Heart right ventricle (tissue), 16 donors: Measurements from ENCODE around the gene GAREM1. TPM values are rescaled to one million over a fixed set of nuclear protein-coding genes. Genes with fewer than 3 reads are reported as not detected.

ENCODE experiments used
- ATAC-seq, 8 donors: fragments of 200-7000 bp; cut with Tn5 transposase; one replicate each; pipeline ENCODE4 v1.9.1; 2020; ENCODE audit warnings: mild to moderate bottlenecking in 8 of 8, moderate library complexity in 8 of 8, moderate number of reproducible peaks in 1 of 8
- DNase-seq, 2 donors: peaks; one replicate each; pipeline ENCODE4 v3.0.0-alpha.2; 2020
- H3K27ac ChIP-seq, 10 donors: fragments of 200-600 bp; sonication (generic) in 2 of 10; one replicate each; pipeline versions ENCODE4 v1.5.0 to v1.8.0; 2020 to 2022; ENCODE audit warnings: mild to moderate bottlenecking in 3 of 10
- H3K27me3 ChIP-seq, 7 donors: fragments of 200-600 bp; one replicate each; pipeline ENCODE4 v1.8.0; 2021 to 2022; ENCODE audit warnings: mild to moderate bottlenecking in 2 of 7
- H3K36me3 ChIP-seq, 9 donors: fragments of 200-600 bp; sonication (generic) in 1 of 9; one replicate each; pipeline versions ENCODE4 v1.5.0 to v1.8.0; 2020 to 2022; ENCODE audit warnings: mild to moderate bottlenecking in 2 of 9
- H3K4me1 ChIP-seq, 9 donors: fragments of 200-600 bp; sonication (generic) in 1 of 9; one replicate each; pipeline versions ENCODE4 v1.5.0 to v1.8.0; 2020 to 2022; ENCODE audit warnings: mild to moderate bottlenecking in 4 of 9
- H3K4me3 ChIP-seq, 10 donors: fragments of 200-600 bp; sonication (generic) in 2 of 10; one replicate each; pipeline versions ENCODE4 v1.5.0 to v1.8.0; 2020 to 2022; ENCODE audit warnings: mild to moderate bottlenecking in 7 of 10, moderate library complexity in 2 of 10
- H3K9me3 ChIP-seq, 11 donors: fragments of 200-600 bp in 10 of 11; sonication (generic) in 2 of 11; one replicate each; pipeline versions ENCODE4 v1.5.0 to v1.8.0; 2013 to 2022; ENCODE audit warnings: mild to moderate bottlenecking in 2 of 11, control low read depth in 1 of 11, moderate library complexity in 1 of 11
- WGBS, 2 donors: extraction: QIAGEN DNeasy Blood & Tissue Kit; methylation state at CpG; one replicate each; pipeline ENCODE4 v1.1.7; 2013; ENCODE audit warnings: inconsistent platforms in 1 of 2; 5-methylcytosine and 5-hydroxymethylcytosine counted together
- intact Hi-C, 10 donors: fragments of 100-400 bp; cut with DNase I; formaldehyde crosslinking; loops; one replicate each; pipeline versions ENCODE4 v1.11.1 to v1.14.2; 2022
- polyA plus RNA-seq, 2 donors: library from polyadenylated mRNA; stranded (reverse); fragments of 200-250 nt; gene quantifications; one replicate each; pipeline ENCODE4 v1.2.3, GENCODE V29; 2013
- total RNA-seq, 10 donors: library from RNA; stranded (reverse); fragmentation: NEBNext Ultra II Directional in 3 of 10; extraction: Animal tissue kit (Norgen Biotek cat#: 25700) in 3 of 10; gene quantifications; one replicate each; pipeline versions ENCODE4 v1.2.1 to v1.2.4, GENCODE V29; 2021 to 2023
- TF ChIP-seq, protein P1 (sequence below), 9 donors: fragments of 200-600 bp; sonication (generic) in 2 of 9; IDR thresholded peaks; one replicate each; pipeline versions ENCODE4 v1.5.0 to v1.8.0; 2021 to 2022; ENCODE audit warnings: antibody characterized with exemption in 9 of 9, mild to moderate bottlenecking in 5 of 9, moderate library complexity in 1 of 9
- donor health status: Arrhythmogenic right ventricular cardiomyopathy.
- donor health status: ischemic (EF 13 %, LVEDD 7.1; RV severe dilation, severe dysfunction).
- donor health status: healthy with polysubstance abuse.
- donor health status: DM: no; HTN: yes; CAD: no.
- donor health status: DM: no; HTN: no; CAD: no.
- donor health status: ischemic (EF 25% LVEDD 6.9; RV normal size, moderate dysfunction).
- donor health status: ischemic (EF 25% LVEDD 5.7; RV mildly dilated, moderate dysfunction).
- donor health status: healthy.
- donor health status: DM: yes; HTN: yes; CAD: no.
- donor health status: Ischemic cardiomyopathy.
- donor health status: ischemic (EF 35%, LVEDD 5.7; RV mildly dilated, moderate dysfunction).
- donor health status: nonischemic (EF 11% LVEDD 7.7; RV severe dilation, severe dysfunction).
- donor health status: DM: yes; HTN: yes; CAD: no.
- donor health status: PGD.
- donor health status: ischemic (EF 29% LVEDD 5.4; RV normal size, mild dysfunction).
- donor health status: nonischemic (EF 23%, LVEDD 6.1; RV moderate dilation, normal function).

Gene GAREM1
- total and polyA plus RNA-seq, 12 donors = 2.4 to 26.1 (median 13.4) TPM

DNA sequence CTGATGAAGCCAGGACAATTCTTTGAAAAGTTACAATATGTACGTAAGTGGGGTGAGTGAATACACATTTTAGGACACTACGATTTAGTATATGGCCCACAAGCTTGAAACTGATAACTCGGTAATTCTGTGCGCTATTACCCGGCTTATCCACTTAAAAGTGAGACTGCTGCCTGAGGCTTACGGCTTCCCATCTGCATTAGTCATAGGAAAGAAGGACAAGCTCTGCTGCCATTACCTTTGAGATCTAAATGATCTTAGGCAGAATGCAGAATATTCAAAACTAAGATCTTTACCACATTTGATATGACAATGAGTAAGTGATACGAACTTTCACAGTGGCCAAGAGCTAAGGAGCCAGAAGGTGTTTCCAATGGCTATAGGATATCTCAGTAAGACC lies 133.3 kb downstream of the GAREM1 start:
- no peak overlapping the region for H3K27ac ChIP-seq
- TF ChIP-seq, protein P1, sequence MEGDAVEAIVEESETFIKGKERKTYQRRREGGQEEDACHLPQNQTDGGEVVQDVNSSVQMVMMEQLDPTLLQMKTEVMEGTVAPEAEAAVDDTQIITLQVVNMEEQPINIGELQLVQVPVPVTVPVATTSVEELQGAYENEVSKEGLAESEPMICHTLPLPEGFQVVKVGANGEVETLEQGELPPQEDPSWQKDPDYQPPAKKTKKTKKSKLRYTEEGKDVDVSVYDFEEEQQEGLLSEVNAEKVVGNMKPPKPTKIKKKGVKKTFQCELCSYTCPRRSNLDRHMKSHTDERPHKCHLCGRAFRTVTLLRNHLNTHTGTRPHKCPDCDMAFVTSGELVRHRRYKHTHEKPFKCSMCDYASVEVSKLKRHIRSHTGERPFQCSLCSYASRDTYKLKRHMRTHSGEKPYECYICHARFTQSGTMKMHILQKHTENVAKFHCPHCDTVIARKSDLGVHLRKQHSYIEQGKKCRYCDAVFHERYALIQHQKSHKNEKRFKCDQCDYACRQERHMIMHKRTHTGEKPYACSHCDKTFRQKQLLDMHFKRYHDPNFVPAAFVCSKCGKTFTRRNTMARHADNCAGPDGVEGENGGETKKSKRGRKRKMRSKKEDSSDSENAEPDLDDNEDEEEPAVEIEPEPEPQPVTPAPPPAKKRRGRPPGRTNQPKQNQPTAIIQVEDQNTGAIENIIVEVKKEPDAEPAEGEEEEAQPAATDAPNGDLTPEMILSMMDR (IDR thresholded peaks at IDR 0.05) = no peak
- ATAC-seq (no peak), DNase-seq (no peak)
- H3K4me3 ChIP-seq = no peak overlapping the region
- 93 to 96% methylated on average over 7 of the region's 7 CpGs for WGBS, 2 donors
- peaks cover 0 to 50% (median 22%) of the 10 kb centered on the region in 9 donors for H3K4me1 ChIP-seq
- H3K9me3 ChIP-seq = peaks cover 0 to 2% (median 0%) of the 10 kb centered on the region in 11 donors
- no peaks in the 10 kb centered on the region for H3K27me3 ChIP-seq
- H3K36me3 ChIP-seq = no peaks in the 10 kb centered on the region
- intact Hi-C loops = loop anchor here in 1 of 10 donors (5.0 kb wide), 1 partner anchor 35 kb away; no protein-coding TSS in a partner anchor

DNA sequence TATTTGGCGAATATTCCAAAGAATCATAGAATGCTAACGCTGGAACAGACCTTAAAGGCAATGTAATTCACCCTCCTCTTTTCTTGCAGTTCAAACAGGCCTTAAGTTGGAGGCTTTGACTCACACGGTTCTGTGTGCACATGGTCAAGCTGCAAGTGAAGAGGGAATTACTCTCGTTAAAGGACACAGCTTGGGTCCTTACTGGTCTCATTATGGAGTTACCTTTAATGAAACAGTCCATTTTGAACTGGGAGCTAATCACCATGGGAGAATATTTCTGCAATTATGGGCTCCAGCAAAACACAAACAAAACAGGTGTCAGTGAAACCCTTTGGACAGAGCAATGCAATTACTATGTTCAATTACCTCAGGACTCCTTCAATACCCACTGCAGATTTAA lies 135.5 kb downstream of the GAREM1 start:
- H3K27ac ChIP-seq = no peak overlapping the region
- 68 to 69% methylated on average over 4 of the region's 4 CpGs for WGBS, 2 donors
- H3K36me3 ChIP-seq = no peaks in the 10 kb centered on the region
- DNase-seq (no peak), ATAC-seq (no peak)
- no peaks in the 10 kb centered on the region for H3K27me3 ChIP-seq
- intact Hi-C loops = loop anchor here in 1 of 10 donors (5.0 kb wide), 1 partner anchor 33 kb away; no protein-coding TSS in a partner anchor
- no peak overlapping the region for H3K4me3 ChIP-seq
- H3K4me1 ChIP-seq = peaks cover 0 to 58% (median 22%) of the 10 kb centered on the region in 9 donors
- no peaks in the 10 kb centered on the region for H3K9me3 ChIP-seq
- TF ChIP-seq, protein P1 (IDR thresholded peaks at IDR 0.05) = no peak

DNA sequence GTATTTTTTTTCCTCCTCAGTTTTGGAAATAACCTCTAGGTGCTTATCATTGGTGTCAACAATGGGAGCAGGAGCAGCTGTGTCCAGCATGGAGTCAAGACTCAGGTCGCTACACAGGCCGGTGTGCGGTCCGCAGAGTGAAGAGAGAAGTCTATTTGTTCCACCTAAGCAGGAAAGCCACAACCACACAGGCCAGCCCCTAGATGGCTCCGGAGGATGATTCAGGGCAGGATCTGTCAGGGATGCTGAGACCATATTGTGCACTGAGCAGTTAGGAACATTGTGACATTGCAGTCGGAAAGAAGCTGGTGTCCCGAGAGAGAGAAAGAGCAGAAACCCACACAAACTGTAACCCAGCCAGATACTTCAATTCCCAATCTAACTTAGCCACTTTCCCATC lies 136.9 kb downstream of the GAREM1 start:
- intact Hi-C loops = loop anchor here in 1 of 10 donors (5.0 kb wide), 1 partner anchor 139 kb away; the partner anchor contains the start of gene GAREM1
- H3K9me3 ChIP-seq = no peaks in the 10 kb centered on the region
- H3K27ac ChIP-seq = no peak overlapping the region
- peak in 7 of 8 donors; percentile 55 to 80 (median 77) for ATAC-seq
- H3K4me3 ChIP-seq = no peak overlapping the region
- H3K4me1 ChIP-seq = peaks cover 0 to 49% (median 20%) of the 10 kb centered on the region in 9 donors
- TF ChIP-seq, protein P1 (IDR thresholded peaks at IDR 0.05) = peak in 4 of 9 donors; percentile 16 to 40 (median 28)
- H3K36me3 ChIP-seq = no peaks in the 10 kb centered on the region
- no peak for DNase-seq
- no peaks in the 10 kb centered on the region for H3K27me3 ChIP-seq
- 76 to 81% methylated on average over 7 of the region's 7 CpGs for WGBS, 2 donors

DNA sequence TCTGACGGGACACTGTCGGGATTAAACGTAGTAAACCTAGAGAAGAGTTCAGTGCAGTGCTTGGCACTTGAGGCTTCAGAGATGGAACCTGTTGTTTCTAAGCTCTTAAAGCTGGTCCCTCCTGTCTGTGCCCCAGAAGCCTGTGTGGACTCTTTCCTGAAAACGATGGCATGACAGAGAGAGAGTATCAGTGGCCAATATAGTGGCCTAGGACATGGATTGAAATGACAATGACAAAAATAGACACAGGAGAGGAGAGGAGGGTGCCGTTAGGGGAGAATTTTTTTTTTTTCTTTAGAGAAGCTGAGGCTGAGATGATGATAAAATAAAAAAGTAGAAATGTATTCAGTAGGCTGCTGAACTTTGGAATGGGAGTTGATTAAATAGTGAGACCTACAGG lies 138.0 kb downstream of the GAREM1 start:
- peak in 2 of 8 donors; percentile 46 to 58 for ATAC-seq
- whole genome bisulfite sequencing, 2 donors = 55 to 70% methylated on average over 5 of the region's 5 CpGs

More for the DNA sequence above, 138.0 kb downstream of the GAREM1 start:
- TF ChIP-seq, protein P1 (IDR thresholded peaks at IDR 0.05) = no peak
- Histone ChIP-seq H3K4me1 (peaks cover 0 to 42% (median 18%) of the 10 kb centered on the region in 9 donors), H3K4me3 (no peak overlapping the region), H3K27me3 (no peaks in the 10 kb centered on the region), H3K27ac (no peak overlapping the region), H3K9me3 (no peaks in the 10 kb centered on the region), H3K36me3 (no peaks in the 10 kb centered on the region)
- intact Hi-C loops = loop anchor here in 1 of 10 donors (5.0 kb wide), 1 partner anchor 140 kb away; the partner anchor contains the start of gene GAREM1
- DNase-seq = no peak
